KMS-11 (cell line): Measurements from ENCODE around the gene GSE1.

ENCODE experiments used
- H2AFZ ChIP-seq: fragments of 200-600 bp; sonication (generic); 2 replicates; pipeline ENCODE4 v1.6.1; 2016; ENCODE audit warnings: antibody characterized with exemption, mixed run types, low read depth
- H3K27ac ChIP-seq: fragments of 200-600 bp; sonication (generic); 2 replicates; pipeline ENCODE4 v1.6.1; 2016; ENCODE audit warnings: mild to moderate bottlenecking, mixed run types
- H3K27me3 ChIP-seq: fragments of 200-600 bp; sonication (generic); 2 replicates; pipeline ENCODE4 v1.6.1; 2017; ENCODE audit warnings: mild to moderate bottlenecking, low read depth, mixed run types, moderate library complexity; ENCODE audit not compliant: insufficient read depth
- H3K36me3 ChIP-seq: fragments of 200-600 bp; sonication (generic); 2 replicates; pipeline ENCODE4 v1.6.1; 2017; ENCODE audit warnings: mild to moderate bottlenecking, mixed run types; ENCODE audit not compliant: insufficient read depth
- H3K4me1 ChIP-seq: fragments of 200-600 bp; sonication (generic); 2 replicates; pipeline ENCODE4 v1.6.1; 2016; ENCODE audit warnings: mild to moderate bottlenecking, low read depth, mixed run types; ENCODE audit not compliant: poor library complexity, severe bottlenecking
- H3K4me2 ChIP-seq: fragments of 200-600 bp; sonication (generic); 2 replicates; pipeline ENCODE4 v1.7.0; 2016; ENCODE audit warnings: mild to moderate bottlenecking, mixed run types
- H3K4me3 ChIP-seq: fragments of 200-600 bp; sonication (generic); IDR thresholded peaks from 2 replicates; pipeline ENCODE4 v1.6.1; 2017; ENCODE audit warnings: low read depth, low read length, mixed read lengths; ENCODE audit not compliant: insufficient read depth
- H3K79me2 ChIP-seq: fragments of 200-600 bp; sonication (generic); 2 replicates; pipeline ENCODE4 v1.6.1; 2016; ENCODE audit warnings: low read depth, mixed run types; ENCODE audit not compliant: insufficient read depth
- H3K9ac ChIP-seq: fragments of 200-600 bp; sonication (generic); 2 replicates; pipeline ENCODE4 v1.6.1; 2016; ENCODE audit warnings: mild to moderate bottlenecking, mixed run types
- H4K20me1 ChIP-seq: fragments of 200-600 bp; sonication (generic); 2 replicates; pipeline ENCODE4 v1.6.1; 2016; ENCODE audit warnings: mild to moderate bottlenecking, mixed run types; ENCODE audit not compliant: insufficient read depth
- TF ChIP-seq, protein P1 (sequence below): fragments of 200-600 bp; sonication (generic); conservative IDR thresholded peaks from 2 replicates; pipeline ENCODE4 v1.6.1; 2017; ENCODE audit warnings: low read depth, mild to moderate bottlenecking, antibody characterized with exemption, low read length, moderate library complexity, mixed read lengths

GSE1 gene

DNA sequence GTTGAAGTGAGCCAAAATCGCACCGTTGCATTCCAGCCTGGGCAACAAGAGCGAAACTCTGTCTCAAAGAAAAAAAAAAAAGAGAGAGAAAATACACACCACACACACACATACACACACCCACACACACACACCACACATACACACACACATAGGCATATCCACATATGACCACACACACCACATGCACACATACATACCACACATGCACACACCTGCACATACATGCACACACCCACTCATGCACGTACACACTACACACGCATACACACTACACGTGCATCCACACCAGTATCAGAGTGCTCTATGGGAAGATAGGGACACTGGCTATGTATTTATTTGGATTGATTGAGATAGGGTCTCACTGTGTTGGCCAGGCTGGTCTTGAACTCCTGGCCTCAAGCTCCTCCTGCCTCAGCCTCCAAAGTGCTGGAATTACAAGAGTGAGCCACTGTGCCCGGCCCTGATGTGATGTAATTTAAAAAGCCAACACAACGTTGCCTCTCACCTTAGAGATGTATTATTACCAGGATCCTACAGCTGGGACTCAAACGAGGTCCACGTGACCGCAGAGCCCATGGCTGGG is 93.4 kb downstream of the GSE1 start:
- H3K79me2 ChIP-seq = no peaks in the 10 kb centered on the region
- no peak overlapping the region for H3K4me2 ChIP-seq
- no peak overlapping the region for H2AFZ ChIP-seq
- H3K27ac ChIP-seq = no peak overlapping the region
- no peaks in the 10 kb centered on the region for H3K4me1 ChIP-seq
- H3K36me3 ChIP-seq = no peaks in the 10 kb centered on the region
- H4K20me1 ChIP-seq = no peaks in the 10 kb centered on the region
- no peak overlapping the region for H3K4me3 ChIP-seq
- TF ChIP-seq, protein P1, sequence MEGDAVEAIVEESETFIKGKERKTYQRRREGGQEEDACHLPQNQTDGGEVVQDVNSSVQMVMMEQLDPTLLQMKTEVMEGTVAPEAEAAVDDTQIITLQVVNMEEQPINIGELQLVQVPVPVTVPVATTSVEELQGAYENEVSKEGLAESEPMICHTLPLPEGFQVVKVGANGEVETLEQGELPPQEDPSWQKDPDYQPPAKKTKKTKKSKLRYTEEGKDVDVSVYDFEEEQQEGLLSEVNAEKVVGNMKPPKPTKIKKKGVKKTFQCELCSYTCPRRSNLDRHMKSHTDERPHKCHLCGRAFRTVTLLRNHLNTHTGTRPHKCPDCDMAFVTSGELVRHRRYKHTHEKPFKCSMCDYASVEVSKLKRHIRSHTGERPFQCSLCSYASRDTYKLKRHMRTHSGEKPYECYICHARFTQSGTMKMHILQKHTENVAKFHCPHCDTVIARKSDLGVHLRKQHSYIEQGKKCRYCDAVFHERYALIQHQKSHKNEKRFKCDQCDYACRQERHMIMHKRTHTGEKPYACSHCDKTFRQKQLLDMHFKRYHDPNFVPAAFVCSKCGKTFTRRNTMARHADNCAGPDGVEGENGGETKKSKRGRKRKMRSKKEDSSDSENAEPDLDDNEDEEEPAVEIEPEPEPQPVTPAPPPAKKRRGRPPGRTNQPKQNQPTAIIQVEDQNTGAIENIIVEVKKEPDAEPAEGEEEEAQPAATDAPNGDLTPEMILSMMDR = no peak
- H3K27me3 ChIP-seq = peaks cover 45% of the 10 kb centered on the region
- H3K9ac ChIP-seq = no peak overlapping the region

DNA sequence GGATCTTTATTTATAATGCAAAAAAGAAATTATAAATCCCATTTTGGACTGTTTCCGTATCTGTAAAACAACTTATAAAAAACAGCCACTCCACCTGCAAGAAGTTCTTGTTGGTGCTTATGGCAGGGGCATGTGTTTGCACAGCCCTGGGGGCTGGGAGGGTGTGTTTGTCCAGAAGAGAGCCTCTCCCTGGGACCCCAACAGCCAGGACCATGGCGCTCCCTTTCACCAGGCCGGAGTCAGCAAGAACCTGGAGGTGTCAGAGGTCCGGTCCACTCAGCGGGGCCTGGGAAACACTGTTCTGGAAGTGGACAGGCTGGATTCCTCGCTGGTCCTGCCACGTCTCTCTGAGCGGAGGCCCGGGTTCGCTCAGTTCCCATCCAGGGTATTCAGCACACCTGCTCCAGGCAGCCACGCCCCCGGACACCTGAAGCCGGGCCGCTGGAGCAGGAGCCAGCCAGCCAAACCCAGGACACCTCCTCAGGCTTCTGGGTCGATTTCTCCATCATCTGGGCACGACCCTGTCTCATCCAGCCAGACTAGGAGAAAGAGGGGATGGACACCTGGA is 94.5 kb downstream of the GSE1 start:
- Histone ChIP-seq H3K4me2 (no peak overlapping the region), H4K20me1 (no peaks in the 10 kb centered on the region), H3K4me3 (no peak overlapping the region), H3K27me3 (peaks cover 46% of the 10 kb centered on the region), H3K79me2 (no peaks in the 10 kb centered on the region), H2AFZ (no peak overlapping the region), H3K9ac (no peak overlapping the region), H3K36me3 (no peaks in the 10 kb centered on the region), H3K4me1 (no peaks in the 10 kb centered on the region), H3K27ac (no peak overlapping the region)
- TF ChIP-seq, protein P1 = no peak

DNA sequence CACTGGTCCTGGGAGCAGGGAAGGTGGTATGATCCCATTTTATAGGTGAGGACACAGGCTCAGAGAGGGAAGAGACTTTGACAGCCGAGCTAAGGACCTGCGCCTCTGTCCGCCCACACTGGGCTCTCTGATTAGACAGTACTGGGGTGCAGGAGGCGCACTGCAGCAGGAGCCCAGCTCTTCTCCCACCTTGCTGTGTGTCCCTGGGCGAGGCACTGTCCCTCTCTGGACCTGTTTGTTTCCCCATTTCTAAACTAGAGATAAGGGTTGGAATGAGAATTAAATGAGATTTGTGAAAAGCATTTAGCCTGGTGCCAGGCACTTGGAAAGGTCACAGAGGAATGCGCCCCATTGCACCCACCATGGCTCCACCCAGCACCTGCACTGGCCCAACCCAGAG is 95.2 kb downstream of the GSE1 start:
- H3K36me3 ChIP-seq = no peaks in the 10 kb centered on the region
- no peak overlapping the region for H3K9ac ChIP-seq
- H2AFZ ChIP-seq = no peak overlapping the region
- TF ChIP-seq, protein P1 = no peak
- peaks cover 46% of the 10 kb centered on the region for H3K27me3 ChIP-seq
- no peak overlapping the region for H3K27ac ChIP-seq
- no peak overlapping the region for H3K4me2 ChIP-seq
- no peak overlapping the region for H3K4me3 ChIP-seq
- H3K4me1 ChIP-seq = no peaks in the 10 kb centered on the region
- no peaks in the 10 kb centered on the region for H3K79me2 ChIP-seq
- no peaks in the 10 kb centered on the region for H4K20me1 ChIP-seq

DNA sequence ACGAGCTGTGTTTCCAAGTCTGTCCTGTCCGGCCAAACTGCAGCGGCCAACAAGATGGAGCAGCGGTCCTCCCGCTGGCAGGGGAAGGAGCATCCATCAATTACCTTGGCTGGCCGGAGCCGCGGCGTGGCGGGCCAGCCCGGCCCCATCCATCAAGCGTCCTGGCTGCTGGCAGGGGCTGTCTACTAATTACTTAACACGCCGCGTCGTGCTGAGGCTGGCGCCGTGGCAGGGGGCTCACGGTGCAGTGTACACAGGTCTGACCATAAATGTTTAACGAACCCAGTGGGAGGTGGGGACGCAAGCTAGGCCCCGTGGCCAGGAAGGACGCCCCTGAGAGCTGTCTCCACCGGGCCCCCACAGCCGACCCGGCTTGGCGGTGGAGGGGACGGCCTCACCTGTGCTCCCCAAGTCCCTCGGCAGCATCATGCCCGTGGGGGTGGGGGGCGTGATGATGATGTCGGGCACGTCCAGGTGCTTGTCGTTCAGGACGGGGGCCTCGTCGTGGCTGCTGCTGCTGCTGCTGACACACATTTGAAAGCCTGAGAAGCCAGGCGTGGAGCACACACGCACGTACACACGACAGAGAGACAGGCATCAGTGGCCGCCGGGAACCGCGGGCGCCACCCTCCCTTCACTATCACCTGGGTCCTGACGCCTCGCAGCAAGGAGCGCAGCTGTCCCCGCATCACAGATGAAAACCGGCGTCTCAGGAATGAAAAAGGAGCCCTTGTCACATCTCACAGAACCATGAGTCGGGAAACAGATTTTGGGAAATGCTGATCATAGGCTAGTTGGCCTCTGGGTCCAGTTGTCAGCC is 96.9 kb downstream of the GSE1 start:
- TF ChIP-seq, protein P1 = no peak
- Histone ChIP-seq H3K4me2 (no peak overlapping the region), H3K79me2 (no peaks in the 10 kb centered on the region), H2AFZ (no peak overlapping the region), H4K20me1 (no peaks in the 10 kb centered on the region), H3K27me3 (peaks cover 57% of the 10 kb centered on the region), H3K9ac (no peak overlapping the region), H3K27ac (no peak overlapping the region), H3K4me1 (no peaks in the 10 kb centered on the region), H3K36me3 (no peaks in the 10 kb centered on the region), H3K4me3 (no peak overlapping the region)
